Measurements from ENCODE around the gene LRRC4B.
A peak's percentile ranks its signal among the peaks of the same experiment; 100 is the strongest.
"Not testable (repeated sequence)": the region's sequence is repeated elsewhere in the genome, so short reads cannot be mapped to it uniquely, and the experiment has no call there.

The LRRC4B gene

GRCh38 chr19:50481351-50482149, 86.7 kb downstream of the LRRC4B start:
- no peak for DNase-seq

DNA sequence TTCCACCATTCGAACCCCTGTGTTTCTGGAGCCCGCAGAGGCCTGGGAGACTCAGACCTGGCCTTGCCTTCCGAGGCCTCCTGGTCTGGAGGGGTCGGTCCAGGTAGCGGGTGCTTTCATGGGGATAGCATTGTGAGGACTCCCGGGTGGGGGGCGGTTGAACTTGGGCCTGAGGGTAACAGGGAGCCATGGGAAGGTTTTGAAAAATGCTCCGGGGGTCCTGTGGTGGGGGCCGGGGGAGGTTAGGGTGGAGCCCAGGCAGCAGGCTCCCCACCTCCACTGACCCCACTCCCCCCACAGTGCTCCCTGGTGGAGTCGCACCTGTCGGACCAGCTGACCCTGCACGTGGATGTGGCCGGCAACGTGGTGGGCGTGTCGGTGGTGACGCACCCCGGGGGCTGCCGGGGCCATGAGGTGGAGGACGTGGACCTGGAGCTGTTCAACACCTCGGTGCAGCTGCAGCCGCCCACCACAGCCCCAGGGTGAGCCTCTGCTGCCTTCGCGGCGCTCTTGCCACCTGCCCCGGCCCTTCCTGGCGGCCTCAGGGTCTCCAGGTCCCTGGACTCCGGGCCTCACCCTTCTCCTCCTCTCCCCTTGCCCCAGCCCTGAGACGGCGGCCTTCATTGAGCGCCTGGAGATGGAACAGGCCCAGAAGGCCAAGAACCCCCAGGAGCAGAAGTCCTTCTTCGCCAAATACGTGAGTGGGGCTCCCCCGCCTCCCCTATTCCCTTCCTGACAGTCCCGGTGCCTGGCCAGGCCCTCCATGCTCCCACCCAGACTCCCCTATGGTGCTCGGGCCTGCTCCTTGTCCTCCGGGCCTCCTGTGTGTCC, 87.7 kb downstream of the LRRC4B start:
- no peak for DNase-seq

DNA sequence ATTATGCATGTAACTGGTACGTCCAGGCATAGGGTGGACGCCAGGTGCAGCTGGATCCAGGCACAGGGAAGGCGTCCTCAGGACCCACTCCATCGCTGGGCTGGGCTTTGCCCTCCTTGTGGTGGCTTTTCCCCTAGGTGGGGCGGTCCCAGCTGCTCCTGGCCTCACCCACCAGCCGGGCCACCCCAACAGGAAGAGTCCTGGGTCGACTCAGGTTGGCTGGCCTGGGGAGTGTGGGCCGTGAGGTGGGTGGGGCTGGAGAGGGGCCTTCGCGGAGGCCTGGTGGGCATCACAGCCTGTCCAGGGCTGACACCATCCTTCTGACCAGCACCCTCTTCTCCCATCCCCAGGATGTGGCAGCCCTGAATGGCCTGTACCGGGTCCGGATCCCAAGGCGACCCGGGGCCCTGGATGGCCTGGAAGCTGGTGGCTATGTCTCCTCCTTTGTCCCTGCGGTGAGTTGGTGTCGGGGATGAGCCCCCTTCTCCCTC, 88.4 kb downstream of the LRRC4B start:
- no peak for DNase-seq

DNA sequence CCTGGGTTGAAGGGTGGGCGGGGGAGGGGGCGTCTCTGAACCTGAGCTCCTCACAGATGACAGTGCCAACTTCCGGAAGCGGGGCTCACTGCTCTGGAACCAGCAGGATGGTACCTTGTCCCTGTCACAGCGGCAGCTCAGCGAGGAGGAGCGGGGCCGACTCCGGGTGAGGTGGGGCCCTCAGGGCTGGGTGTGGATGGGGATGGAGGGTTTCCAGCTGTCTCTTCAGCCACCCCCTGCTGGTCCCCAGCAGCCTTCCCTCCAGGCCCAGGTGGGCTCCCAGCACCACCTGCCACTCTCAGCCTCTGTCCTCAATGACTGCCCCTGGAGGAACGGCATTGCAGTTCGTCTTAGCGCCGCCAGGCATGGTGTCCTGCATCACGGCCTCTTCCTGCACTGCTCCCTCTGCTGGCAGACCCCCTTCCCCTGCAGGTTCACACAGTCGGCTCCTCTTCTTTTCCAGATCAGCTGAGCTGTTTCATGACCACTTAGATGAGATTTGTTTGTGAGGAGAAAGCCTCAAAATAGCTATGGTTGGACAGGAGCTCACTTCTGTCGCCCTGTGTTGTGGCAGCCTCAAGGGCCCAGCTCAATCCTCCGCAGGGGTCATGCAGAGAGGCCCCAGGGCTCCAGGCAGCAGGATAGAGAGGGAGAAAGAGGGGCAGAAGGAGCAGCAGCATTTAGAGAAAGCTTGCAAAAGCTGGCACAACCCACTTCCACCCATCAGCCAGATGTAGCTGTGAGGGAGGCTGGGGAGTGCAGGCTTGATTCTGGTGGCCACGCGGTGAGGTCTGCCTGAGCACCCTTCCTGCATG, 89.1 kb downstream of the LRRC4B start:
- no peak for DNase-seq

DNA sequence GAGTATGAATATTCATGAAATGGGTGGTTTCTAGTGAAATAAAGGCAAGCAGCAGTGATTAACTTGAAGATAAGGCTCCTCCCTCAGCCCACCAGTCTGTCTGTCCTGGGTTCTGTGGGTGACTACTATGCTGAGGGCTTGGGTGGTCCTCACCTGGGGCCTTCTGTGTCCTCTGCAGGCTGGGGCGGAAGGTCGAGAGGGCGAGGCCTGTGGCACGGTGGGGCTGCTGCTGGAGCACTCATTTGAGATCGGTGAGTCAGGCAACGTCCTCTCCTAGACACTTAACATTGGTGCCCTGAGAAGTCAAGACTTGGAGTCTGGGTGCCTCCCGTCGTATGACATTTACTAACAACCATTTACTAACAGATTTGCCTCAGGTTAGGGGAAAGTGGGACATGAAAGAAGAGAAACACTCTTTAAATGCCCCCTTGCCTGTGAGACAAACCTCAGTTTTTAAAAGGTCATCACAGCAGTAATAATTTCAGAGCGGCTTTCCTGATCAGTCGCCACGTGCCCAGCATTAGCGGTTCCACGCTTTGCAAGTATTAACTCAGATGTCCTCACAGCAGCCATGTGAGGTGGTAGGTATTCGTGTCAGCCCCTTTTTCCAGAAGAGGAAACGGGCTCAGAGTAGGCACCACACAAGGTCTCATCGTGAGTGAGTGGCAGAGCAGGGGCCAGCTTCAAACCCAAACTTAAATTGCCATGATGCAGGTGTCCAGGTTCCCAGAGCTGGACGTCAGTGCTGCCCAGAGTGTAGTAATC, 90.3 kb downstream of the LRRC4B start:
- no peak for DNase-seq

- DNase-seq: no peak
These were observed 91.4 kb downstream of the LRRC4B start for GRCh38 chr19:50476907-50477238.

DNA sequence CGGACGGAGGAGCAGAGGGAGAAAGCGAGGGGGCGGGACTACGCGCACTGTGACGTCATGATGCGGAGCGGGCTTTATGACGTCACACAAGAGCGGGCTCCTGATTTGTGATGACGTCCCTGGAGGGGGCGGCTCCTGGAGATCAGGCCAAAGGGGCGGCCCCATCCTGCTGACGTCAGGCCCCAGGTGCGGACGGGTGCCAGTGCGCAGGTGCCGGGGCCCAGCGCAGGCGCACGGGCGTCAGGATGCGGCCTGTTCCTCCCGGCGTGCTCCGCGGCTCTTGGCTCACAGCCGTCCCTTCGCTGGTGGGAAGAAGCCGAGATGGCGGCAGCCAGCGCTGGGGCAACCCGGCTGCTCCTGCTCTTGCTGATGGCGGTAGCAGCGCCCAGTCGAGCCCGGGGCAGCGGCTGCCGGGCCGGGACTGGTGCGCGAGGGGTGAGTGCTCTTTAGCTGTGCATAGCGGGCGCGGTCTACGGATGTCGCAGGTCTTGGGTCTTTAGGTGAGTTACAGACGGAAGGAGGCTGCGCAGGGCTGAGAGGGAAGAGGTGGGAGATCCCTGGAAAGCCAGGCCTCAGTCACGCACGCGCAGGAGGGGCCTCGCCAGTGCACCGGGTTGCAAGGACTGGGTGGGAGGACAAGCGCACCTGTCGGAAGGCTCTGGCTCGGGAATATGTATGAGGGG, 91.9 kb downstream of the LRRC4B start, which contains the start of the genes EMC10 and GARIN5A:
EMC10 (plus strand) TSS at position 284 of the 683 bp plus-strand sequence; CDS start at position 322, 38 bp downstream.
GARIN5A (minus strand) TSS at position 625 of the 683 bp plus-strand sequence; CDS start at position 165, 460 bp downstream.
- DNase-seq: peak; percentile 91

GRCh38 chr19:50475736-50476223, 92.5 kb downstream of the LRRC4B start:
- no peak for DNase-seq

DNA sequence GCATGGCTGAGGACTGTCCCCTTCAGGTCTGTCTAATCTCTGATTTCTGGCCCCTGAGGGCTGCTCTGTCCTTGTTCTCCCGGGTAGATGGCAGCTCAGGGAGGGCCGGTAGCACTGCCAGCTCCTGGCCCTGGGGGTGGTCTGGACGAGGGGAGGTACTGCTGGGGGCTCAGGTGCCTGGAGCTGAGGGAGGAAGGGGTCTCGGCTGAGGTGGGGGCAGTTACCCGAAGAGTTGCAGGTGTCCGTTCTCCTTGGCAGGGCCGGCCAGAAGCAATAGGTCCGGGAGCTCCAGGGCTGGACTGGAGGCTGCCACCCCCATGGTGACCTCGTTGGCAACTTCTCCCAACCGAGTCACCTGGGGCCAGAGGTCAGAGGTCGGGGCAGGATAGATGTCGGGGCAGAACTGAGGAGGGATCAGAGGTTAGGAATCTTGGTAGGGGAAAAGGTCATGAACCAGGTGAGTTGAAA, 93.1 kb downstream of the LRRC4B start:
- DNase-seq: no peak

GRCh38 chr19:50473336-50473735, 94.9 kb downstream of the LRRC4B start:
- DNase-seq: not testable (repeated sequence)

GRCh38 chr19:50468818-50469217, 99.4 kb downstream of the LRRC4B start:
- DNase-seq: no peak

- DNase-seq: no peak
These were observed 100.7 kb downstream of the LRRC4B start for GRCh38 chr19:50467566-50467965.

Data from NCI-H510A (cell line).